GM21737 (cell line): ENCODE results near the gene CETP.
"Not testable (repeated sequence)": the region's sequence is repeated elsewhere in the genome, so short reads cannot be mapped to it uniquely, and the experiment has no call there.

Experiments used
- ATAC-seq: cut with Tn5 transposase; IDR thresholded peaks from one replicate; pipeline ENCODE4 v1.9.1; 2021; ENCODE audit warnings: mild to moderate bottlenecking, moderate library complexity; ENCODE audit not compliant: unreplicated experiment

CETP gene

GRCh38 chr16:56953006-56953405 lies 8.7 kb upstream of the CETP start:
- no peak for ATAC-seq

GRCh38 chr16:56956076-56956475 lies 5.7 kb upstream of the CETP start:
- ATAC-seq: no peak

- no peak for ATAC-seq
These were observed 5.0 kb upstream of the CETP start for GRCh38 chr16:56956756-56957155.

GRCh38 chr16:56960681-56961281 lies 969 bp upstream of the CETP start:
- no peak for ATAC-seq

- ATAC-seq: no peak
These were observed 364 bp upstream of the CETP start for GRCh38 chr16:56961386-56961785.

- ATAC-seq: no peak
These were observed 2.7 kb downstream of the CETP start for GRCh38 chr16:56964243-56965148.

GRCh38 chr16:56965149-56966092 lies 3.7 kb downstream of the CETP start:
- ATAC-seq: no peak

- no peak for ATAC-seq
These were observed 4.3 kb downstream of the CETP start for GRCh38 chr16:56966093-56966475.

- ATAC-seq: no peak
These were observed 6.0 kb downstream of the CETP start for GRCh38 chr16:56967733-56968132.

- ATAC-seq: no peak
These were observed 8.0 kb downstream of the CETP start for GRCh38 chr16:56969769-56970168.

- peak; percentile 79 for ATAC-seq
These were observed 9.4 kb downstream of the CETP start for GRCh38 chr16:56970934-56971767.

GRCh38 chr16:56971768-56972043 lies 10.0 kb downstream of the CETP start:
- ATAC-seq: no peak

GRCh38 chr16:56972403-56973293 lies 10.9 kb downstream of the CETP start:
- ATAC-seq: no peak

- ATAC-seq: no peak
These were observed 11.5 kb downstream of the CETP start for GRCh38 chr16:56973294-56973689.

GRCh38 chr16:56973899-56974298 lies 12.1 kb downstream of the CETP start:
- ATAC-seq: not testable (repeated sequence)

GRCh38 chr16:56974549-56975300 lies 13.0 kb downstream of the CETP start:
- no peak for ATAC-seq

- ATAC-seq: no peak
These were observed 14.0 kb downstream of the CETP start for GRCh38 chr16:56975714-56976113.

- ATAC-seq: no peak
These were observed 15.5 kb downstream of the CETP start for GRCh38 chr16:56977216-56977615.
